ENCODE results near the gene SRR. TPM values are rescaled to one million over a fixed set of nuclear protein-coding genes. Genes with fewer than 3 reads are reported as not detected.

Gene SRR
- total and polyA plus RNA-seq, 10 of the 15 experiments (the other 5 are each of a cell fraction or from before 2014, with no cell fraction given) = 11.7 to 33.9 (median 20.2) TPM

- peak; percentile 90 for TF ChIP-seq NR2F1 (conservative IDR thresholded peaks at IDR 0.05)
- TF ChIP-seq SREBF1 (IDR thresholded peaks at IDR 0.05; ENCODE audit: low read length) = no peak
- peak; percentile 75; the same call in 1 of the 2 replicates for TF ChIP-seq RFX5 (IDR thresholded peaks at IDR 0.05; ENCODE audit: low read depth, low read length)
- TF ChIP-seq MTA2 (IDR thresholded peaks at IDR 0.05; ENCODE audit: low read depth) = peak; percentile 66
- TF ChIP-seq RELB (IDR thresholded peaks at IDR 0.05; ENCODE audit: low read depth) = peak; percentile 76
- TF ChIP-seq ASH2L (IDR thresholded peaks at IDR 0.05; ENCODE audit: borderline replicate concordance, low read depth) = no peak; the same call in 1 of the 2 replicates
- no peak for TF ChIP-seq CTCF (IDR thresholded peaks at IDR 0.05 in 2 of 3, conservative IDR thresholded peaks at IDR 0.05 in 1 of 3; ENCODE audit: control insufficient read depth in 2 of 3, extremely low read depth in 1 of 3, insufficient read depth in 1 of 3, low read depth in 3 of 3, low read length in 3 of 3)
- TF ChIP-seq IRF4 (IDR thresholded peaks at IDR 0.05; ENCODE audit: low read depth, low read length) = 0 out of 2 replicates have a peak, but pooled peaks have one; percentile 7
- peak; percentile 73 for TF ChIP-seq CREB1 (IDR thresholded peaks at IDR 0.05; ENCODE audit: low read depth)
- no peak for TF ChIP-seq NR2C2 (IDR thresholded peaks at IDR 0.05; ENCODE audit: borderline replicate concordance, control insufficient read depth, insufficient read length, low read depth)
- no peak for TF ChIP-seq ZBTB11 (CRISPR knock-in tag; IDR thresholded peaks at IDR 0.05)
- TF ChIP-seq BMI1 (IDR thresholded peaks at IDR 0.05; ENCODE audit: borderline replicate concordance) = no peak
- TF ChIP-seq SUZ12 (IDR thresholded peaks at IDR 0.05; ENCODE audit: unreplicated experiment) = no peak
- no peak for TF ChIP-seq REST (IDR thresholded peaks at IDR 0.05; ENCODE audit: low read depth, low read length)
- TF ChIP-seq BCL11A (IDR thresholded peaks at IDR 0.05; ENCODE audit: low read depth, low read length) = peak; percentile 68
- TF ChIP-seq BRCA1 (IDR thresholded peaks at IDR 0.05; ENCODE audit: low read depth, low read length) = no peak
- TF ChIP-seq SMC3 (IDR thresholded peaks at IDR 0.05; ENCODE audit: borderline replicate concordance, low read length) = peak; percentile 11; the same call in 1 of the 2 replicates
Measured at GRCh38 chr17:2266045-2266864, 37.5 kb upstream of the SRR start (continued).
